NCI-H748 (cell line): ENCODE data around the gene TTYH2.

Source experiments
- DNase-seq: peaks from one replicate; lab custom pipeline; 2025; ENCODE audit not compliant: unreplicated experiment; lab: John Stamatoyannopoulos, UW

TTYH2 gene

GRCh38 chr17:74192950-74193781 lies 20.2 kb upstream of the TTYH2 start:
- DNase-seq = peak; percentile 85

GRCh38 chr17:74194682-74195081 lies 18.7 kb upstream of the TTYH2 start:
- DNase-seq = no peak

- no peak for DNase-seq
These were observed 16.6 kb upstream of the TTYH2 start for GRCh38 chr17:74196541-74197317.

GRCh38 chr17:74197801-74198200 lies 15.6 kb upstream of the TTYH2 start:
- DNase-seq = no peak

- DNase-seq = no peak
These were observed 14.7 kb upstream of the TTYH2 start for GRCh38 chr17:74198694-74199093.

GRCh38 chr17:74199306-74200092 lies 13.9 kb upstream of the TTYH2 start:
- DNase-seq = peak; percentile 57

GRCh38 chr17:74200112-74200511 lies 13.3 kb upstream of the TTYH2 start:
- DNase-seq = no peak

GRCh38 chr17:74201250-74201649 lies 12.1 kb upstream of the TTYH2 start:
- DNase-seq = peak; percentile 70

- no peak for DNase-seq
These were observed 11.4 kb upstream of the TTYH2 start for GRCh38 chr17:74201948-74202347.

- no peak for DNase-seq
These were observed 10.4 kb upstream of the TTYH2 start for GRCh38 chr17:74202938-74203337.

- peak; percentile 95 for DNase-seq
These were observed 9.7 kb upstream of the TTYH2 start, which contains the start of gene RPL38 for GRCh38 chr17:74203439-74204240. Gene RPL38, plus strand, starts transcription at chr17:74203678. Its CDS starts 278 bp downstream, at chr17:74203956.

GRCh38 chr17:74204474-74204873 lies 8.9 kb upstream of the TTYH2 start:
- no peak for DNase-seq

- no peak for DNase-seq
These were observed 8.1 kb upstream of the TTYH2 start for GRCh38 chr17:74205274-74205673.

GRCh38 chr17:74206332-74206818 lies 7.0 kb upstream of the TTYH2 start:
- DNase-seq = no peak

- peak; percentile 20 for DNase-seq
These were observed 2.9 kb upstream of the TTYH2 start for GRCh38 chr17:74210191-74211140.

- no peak for DNase-seq
These were observed 2.0 kb upstream of the TTYH2 start for GRCh38 chr17:74211141-74211911.

- DNase-seq = no peak
These were observed 1.5 kb upstream of the TTYH2 start for GRCh38 chr17:74211912-74212208.

- DNase-seq = no peak
These were observed 1.0 kb upstream of the TTYH2 start for GRCh38 chr17:74212209-74212912.
